SK-N-SH (cell line): ENCODE data around the gene FOSB.
"Not testable (repeated sequence)": the region's sequence is repeated elsewhere in the genome, so short reads cannot be mapped to it uniquely, and the experiment has no call there.

Source experiments
- EP300 ChIP-seq, 2 experiments: IDR thresholded peaks; 2 replicates each; pipeline versions ENCODE4 v1.4.0 to v1.6.1; 2012; ENCODE audit warnings: borderline replicate concordance in 1 of 2, low read depth in 1 of 2, low read length in 1 of 2
- GATA2 ChIP-seq: sonication (generic); formaldehyde crosslinking; IDR thresholded peaks from 2 replicates; pipeline ENCODE4 v1.5.0; 2020; ENCODE audit warnings: mild to moderate bottlenecking, missing genetic modification reagents
- MXI1 ChIP-seq: IDR thresholded peaks from 2 replicates; pipeline ENCODE4 v1.6.1; 2012; ENCODE audit warnings: mild to moderate bottlenecking, low read depth, low read length, improper control_type of control experiment
- POLR2AphosphoS5 ChIP-seq: IDR thresholded peaks from 2 replicates; pipeline ENCODE4 v1.6.1; 2012; ENCODE audit warnings: low read depth, low read length
- TF ChIP-seq, protein P1 (sequence below): fragments of 200-600 bp; sonication (generic); IDR thresholded peaks from 2 replicates; pipeline ENCODE4 v1.6.1; 2017; ENCODE audit warnings: antibody characterized with exemption, mild to moderate bottlenecking, moderate library complexity

DNA sequence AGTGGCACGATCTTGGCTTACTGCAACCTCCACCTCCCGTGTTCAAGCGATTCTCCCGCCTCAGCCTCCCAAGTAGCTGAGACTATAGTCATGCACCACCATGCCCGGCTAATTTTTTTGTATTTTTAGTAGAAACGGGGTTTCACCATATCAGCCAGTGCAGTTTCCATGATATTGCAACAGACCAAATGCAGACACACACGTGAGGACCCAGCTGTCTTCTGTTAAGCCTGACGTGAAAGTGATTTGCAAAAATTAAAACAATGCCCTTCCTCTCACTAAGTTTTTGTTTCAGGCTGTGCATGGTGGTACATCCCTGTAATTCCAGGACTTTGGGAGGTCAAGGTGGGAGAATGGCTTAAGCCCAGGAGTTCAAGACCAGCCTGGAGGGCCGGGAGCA is 36.8 kb upstream of the FOSB start:
- not testable (repeated sequence) for TF ChIP-seq MXI1; GATA2; POLR2AphosphoS5; EP300 (IDR thresholded peaks at IDR 0.05; ENCODE audit: borderline replicate concordance in 1 of 2, low read depth in 1 of 2, low read length in 1 of 2)
- TF ChIP-seq, protein P1, sequence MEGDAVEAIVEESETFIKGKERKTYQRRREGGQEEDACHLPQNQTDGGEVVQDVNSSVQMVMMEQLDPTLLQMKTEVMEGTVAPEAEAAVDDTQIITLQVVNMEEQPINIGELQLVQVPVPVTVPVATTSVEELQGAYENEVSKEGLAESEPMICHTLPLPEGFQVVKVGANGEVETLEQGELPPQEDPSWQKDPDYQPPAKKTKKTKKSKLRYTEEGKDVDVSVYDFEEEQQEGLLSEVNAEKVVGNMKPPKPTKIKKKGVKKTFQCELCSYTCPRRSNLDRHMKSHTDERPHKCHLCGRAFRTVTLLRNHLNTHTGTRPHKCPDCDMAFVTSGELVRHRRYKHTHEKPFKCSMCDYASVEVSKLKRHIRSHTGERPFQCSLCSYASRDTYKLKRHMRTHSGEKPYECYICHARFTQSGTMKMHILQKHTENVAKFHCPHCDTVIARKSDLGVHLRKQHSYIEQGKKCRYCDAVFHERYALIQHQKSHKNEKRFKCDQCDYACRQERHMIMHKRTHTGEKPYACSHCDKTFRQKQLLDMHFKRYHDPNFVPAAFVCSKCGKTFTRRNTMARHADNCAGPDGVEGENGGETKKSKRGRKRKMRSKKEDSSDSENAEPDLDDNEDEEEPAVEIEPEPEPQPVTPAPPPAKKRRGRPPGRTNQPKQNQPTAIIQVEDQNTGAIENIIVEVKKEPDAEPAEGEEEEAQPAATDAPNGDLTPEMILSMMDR, result not testable (repeated sequence)
